ENCODE measurements around the gene APOBEC3A. TPM values are rescaled to one million over a fixed set of nuclear protein-coding genes. Genes with fewer than 3 reads are reported as not detected.

APOBEC3A gene
- polyA plus RNA-seq, 1 donor (not counting 4 experiments of a cell fraction or from before 2014, with no cell fraction given) = 0.50 TPM

DNA sequence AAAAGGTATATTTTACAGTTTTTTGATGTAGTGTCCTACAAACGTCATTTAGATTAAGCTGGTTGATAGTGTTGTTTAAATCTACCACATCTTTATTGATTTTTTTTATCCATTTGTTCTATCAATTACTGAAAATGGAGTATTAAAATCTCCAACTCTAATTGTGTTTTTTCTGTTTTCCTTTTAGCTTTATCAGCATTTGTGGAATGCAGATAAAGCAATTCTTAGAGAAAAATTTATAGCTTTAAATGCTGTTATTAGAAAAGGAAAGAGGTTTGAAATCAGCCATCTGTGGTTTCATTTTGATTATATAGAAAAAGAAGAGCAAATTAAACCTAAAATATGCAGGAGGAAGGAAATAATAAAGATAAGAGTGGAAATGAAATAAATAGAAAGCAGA, 46.0 kb upstream of the APOBEC3A start:
- DNase-seq (ENCODE audit: low read depth, low spot score) (no peak), FAIRE-seq (no peak)
- Histone ChIP-seq H3K36me3 (ENCODE audit: control insufficient read depth in 2 of 2, extremely low read depth in 1 of 2, insufficient read depth in 2 of 2, low read length in 2 of 2) (no peaks in the 10 kb centered on the region), H3K79me2 (ENCODE audit: control insufficient read depth, insufficient read depth, low read length) (no peaks in the 10 kb centered on the region), H3K27me3 (ENCODE audit: control insufficient read depth, extremely low read depth, insufficient read depth, low read length) (no peaks in the 10 kb centered on the region), H3K9ac (ENCODE audit: control insufficient read depth, extremely low read depth, insufficient read depth, low read length) (no peak overlapping the region), H3K9me3 (ENCODE audit: control insufficient read depth, low read depth, low read length) (no peaks in the 10 kb centered on the region), H3K27ac (ENCODE audit: control insufficient read depth, insufficient read depth, low read length) (no peak overlapping the region), H3K4me3 (ENCODE audit: control insufficient read depth in 2 of 3, extremely low read depth in 1 of 3, insufficient read depth in 2 of 3, low read depth in 1 of 3, low read length in 3 of 3) (no peak overlapping the region), H3K4me1 (ENCODE audit: control insufficient read depth, extremely low read depth, insufficient read depth, low read length) (no peaks in the 10 kb centered on the region), H3K9me1 (ENCODE audit: control insufficient read depth, extremely low read depth, insufficient read depth, low read length) (no peaks in the 10 kb centered on the region), H4K20me1 (ENCODE audit: control insufficient read depth, extremely low read depth, insufficient read depth, low read length) (no peaks in the 10 kb centered on the region), H2AFZ (ENCODE audit: control insufficient read depth, low read length) (no peak overlapping the region), H3K4me2 (ENCODE audit: control insufficient read depth, extremely low read depth, insufficient read depth, low read depth, low read length) (no peak overlapping the region)
- dilution Hi-C loops (cut with MboI; ENCODE audit: extremely low pct_ligation_motif_present, low sequenced_read_pairs) = no loop called here
- TF ChIP-seq, protein P1, sequence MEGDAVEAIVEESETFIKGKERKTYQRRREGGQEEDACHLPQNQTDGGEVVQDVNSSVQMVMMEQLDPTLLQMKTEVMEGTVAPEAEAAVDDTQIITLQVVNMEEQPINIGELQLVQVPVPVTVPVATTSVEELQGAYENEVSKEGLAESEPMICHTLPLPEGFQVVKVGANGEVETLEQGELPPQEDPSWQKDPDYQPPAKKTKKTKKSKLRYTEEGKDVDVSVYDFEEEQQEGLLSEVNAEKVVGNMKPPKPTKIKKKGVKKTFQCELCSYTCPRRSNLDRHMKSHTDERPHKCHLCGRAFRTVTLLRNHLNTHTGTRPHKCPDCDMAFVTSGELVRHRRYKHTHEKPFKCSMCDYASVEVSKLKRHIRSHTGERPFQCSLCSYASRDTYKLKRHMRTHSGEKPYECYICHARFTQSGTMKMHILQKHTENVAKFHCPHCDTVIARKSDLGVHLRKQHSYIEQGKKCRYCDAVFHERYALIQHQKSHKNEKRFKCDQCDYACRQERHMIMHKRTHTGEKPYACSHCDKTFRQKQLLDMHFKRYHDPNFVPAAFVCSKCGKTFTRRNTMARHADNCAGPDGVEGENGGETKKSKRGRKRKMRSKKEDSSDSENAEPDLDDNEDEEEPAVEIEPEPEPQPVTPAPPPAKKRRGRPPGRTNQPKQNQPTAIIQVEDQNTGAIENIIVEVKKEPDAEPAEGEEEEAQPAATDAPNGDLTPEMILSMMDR (optimal IDR thresholded peaks at IDR 0.05 in 1 of 3, IDR thresholded peaks at IDR 0.05 in 1 of 3, conservative IDR thresholded peaks at IDR 0.05 in 1 of 3; ENCODE audit: extremely low read depth in 1 of 3, insufficient read depth in 2 of 3, low read length in 3 of 3) = no peak
- TF ChIP-seq EZH2 (IDR thresholded peaks at IDR 0.05; ENCODE audit: low read length) = no peak

DNA sequence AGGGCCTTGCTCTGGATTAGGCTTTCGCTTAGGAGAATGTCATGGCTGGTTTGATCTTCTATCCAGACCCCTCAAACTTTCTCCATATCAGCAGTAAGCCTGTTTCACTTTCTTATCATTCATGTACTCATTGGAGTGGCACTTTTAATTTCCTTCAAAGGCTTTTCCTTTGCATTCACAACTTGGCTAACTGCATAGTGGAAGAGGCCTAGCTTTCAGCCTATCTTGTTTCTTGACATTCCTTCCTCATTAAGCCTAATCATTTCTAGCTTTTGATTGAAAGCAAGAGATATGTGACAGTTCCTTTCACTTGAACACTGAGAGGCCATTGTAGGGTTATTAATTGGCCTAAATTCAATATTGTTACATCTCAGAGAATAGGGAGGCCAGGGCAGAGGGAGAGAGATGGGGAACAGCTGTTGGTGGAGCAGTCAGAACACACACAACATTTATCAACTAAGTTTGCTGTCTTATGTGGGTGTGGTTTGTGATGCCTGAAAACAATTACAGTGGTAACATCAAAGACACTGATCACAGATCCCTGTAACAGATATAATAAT, 37.7 kb upstream of the APOBEC3A start:
- TF ChIP-seq EZH2 (IDR thresholded peaks at IDR 0.05; ENCODE audit: low read length) = no peak
- TF ChIP-seq, protein P1 (optimal IDR thresholded peaks at IDR 0.05 in 1 of 3, IDR thresholded peaks at IDR 0.05 in 1 of 3, conservative IDR thresholded peaks at IDR 0.05 in 1 of 3; ENCODE audit: extremely low read depth in 1 of 3, insufficient read depth in 2 of 3, low read length in 3 of 3) = no peak

More for the DNA sequence above, 37.7 kb upstream of the APOBEC3A start:
- peaks cover 22% of the 10 kb centered on the region for H3K4me1 ChIP-seq (ENCODE audit: control insufficient read depth, extremely low read depth, insufficient read depth, low read length)
- no peak overlapping the region for H3K27ac ChIP-seq (ENCODE audit: control insufficient read depth, insufficient read depth, low read length)
- no peak overlapping the region for H3K4me2 ChIP-seq (ENCODE audit: control insufficient read depth, extremely low read depth, insufficient read depth, low read depth, low read length)
- H3K27me3 ChIP-seq (ENCODE audit: control insufficient read depth, extremely low read depth, insufficient read depth, low read length) = peaks cover 14% of the 10 kb centered on the region
- no peaks in the 10 kb centered on the region for H4K20me1 ChIP-seq (ENCODE audit: control insufficient read depth, extremely low read depth, insufficient read depth, low read length)
- dilution Hi-C loops (cut with MboI; ENCODE audit: extremely low pct_ligation_motif_present, low sequenced_read_pairs) = no loop called here
- H3K9me3 ChIP-seq (ENCODE audit: control insufficient read depth, low read depth, low read length) = no peaks in the 10 kb centered on the region
- H3K4me3 ChIP-seq (ENCODE audit: control insufficient read depth in 2 of 3, extremely low read depth in 1 of 3, insufficient read depth in 2 of 3, low read depth in 1 of 3, low read length in 3 of 3) = no peak overlapping the region
- H3K79me2 ChIP-seq (ENCODE audit: control insufficient read depth, insufficient read depth, low read length) = no peaks in the 10 kb centered on the region
- H3K36me3 ChIP-seq (ENCODE audit: control insufficient read depth in 2 of 2, extremely low read depth in 1 of 2, insufficient read depth in 2 of 2, low read length in 2 of 2) = no peaks in the 10 kb centered on the region
- FAIRE-seq (no peak), DNase-seq (ENCODE audit: low read depth, low spot score) (no peak)
- H3K9me1 ChIP-seq (ENCODE audit: control insufficient read depth, extremely low read depth, insufficient read depth, low read length) = no peaks in the 10 kb centered on the region
- no peak overlapping the region for H2AFZ ChIP-seq (ENCODE audit: control insufficient read depth, low read length)
- H3K9ac ChIP-seq (ENCODE audit: control insufficient read depth, extremely low read depth, insufficient read depth, low read length) = no peak overlapping the region

All from keratinocyte (primary cell).